Ovary (tissue), 3 donors: ENCODE measurements around the gene WDR37.

Source experiments
- POLR2A ChIP-seq: fragments of 450-650 bp; IDR thresholded peaks from one replicate; pipeline ENCODE4 v1.6.1; 2017; ENCODE audit warnings: antibody characterized with exemption, mild to moderate bottlenecking, moderate library complexity
- TF ChIP-seq, protein P1 (sequence below), 3 donors: fragments of 450-650 bp in 2 of 3; fragments of 200-600 bp in 1 of 3; IDR thresholded peaks; one replicate each; pipeline versions ENCODE4 v1.5.1 to v1.8.0; 2016 to 2022; ENCODE audit warnings: antibody characterized with exemption in 3 of 3, mild to moderate bottlenecking in 1 of 3
- donor health status: DM: no; HTN: no; CAD: no.

DNA sequence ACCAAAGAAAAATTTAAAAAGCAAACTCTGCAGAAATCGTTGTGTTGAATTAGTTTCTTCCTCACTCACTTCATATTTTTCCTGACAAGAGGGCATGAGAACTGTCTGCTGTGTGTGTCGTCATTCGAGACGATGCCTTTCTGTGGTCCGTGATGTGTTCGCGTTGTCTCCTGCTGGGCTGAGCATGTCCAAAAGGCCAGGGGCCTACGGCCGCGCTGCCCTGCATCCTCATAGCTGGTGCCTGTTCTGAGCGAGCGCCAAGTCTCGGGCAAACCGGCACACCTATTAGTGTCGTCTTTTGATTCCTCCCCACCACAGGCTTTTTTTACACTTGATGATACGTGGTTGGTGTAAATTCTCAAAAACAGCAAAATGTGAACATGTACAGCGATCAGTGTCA lies 27.4 kb downstream of the WDR37 start:
- TF ChIP-seq, protein P1, sequence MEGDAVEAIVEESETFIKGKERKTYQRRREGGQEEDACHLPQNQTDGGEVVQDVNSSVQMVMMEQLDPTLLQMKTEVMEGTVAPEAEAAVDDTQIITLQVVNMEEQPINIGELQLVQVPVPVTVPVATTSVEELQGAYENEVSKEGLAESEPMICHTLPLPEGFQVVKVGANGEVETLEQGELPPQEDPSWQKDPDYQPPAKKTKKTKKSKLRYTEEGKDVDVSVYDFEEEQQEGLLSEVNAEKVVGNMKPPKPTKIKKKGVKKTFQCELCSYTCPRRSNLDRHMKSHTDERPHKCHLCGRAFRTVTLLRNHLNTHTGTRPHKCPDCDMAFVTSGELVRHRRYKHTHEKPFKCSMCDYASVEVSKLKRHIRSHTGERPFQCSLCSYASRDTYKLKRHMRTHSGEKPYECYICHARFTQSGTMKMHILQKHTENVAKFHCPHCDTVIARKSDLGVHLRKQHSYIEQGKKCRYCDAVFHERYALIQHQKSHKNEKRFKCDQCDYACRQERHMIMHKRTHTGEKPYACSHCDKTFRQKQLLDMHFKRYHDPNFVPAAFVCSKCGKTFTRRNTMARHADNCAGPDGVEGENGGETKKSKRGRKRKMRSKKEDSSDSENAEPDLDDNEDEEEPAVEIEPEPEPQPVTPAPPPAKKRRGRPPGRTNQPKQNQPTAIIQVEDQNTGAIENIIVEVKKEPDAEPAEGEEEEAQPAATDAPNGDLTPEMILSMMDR (IDR thresholded peaks at IDR 0.05) = no peak
- TF ChIP-seq POLR2A = no peak
